Left lung (tissue), 10 donors: Measurements from ENCODE around the gene NAGLU. TPM values are rescaled to one million over a fixed set of nuclear protein-coding genes. Genes with fewer than 3 reads are reported as not detected.
"Not testable (repeated sequence)": the region's sequence is repeated elsewhere in the genome, so short reads cannot be mapped to it uniquely, and the experiment has no call there.

Experiments
- ATAC-seq: fragments of 200-7000 bp; cut with Tn5 transposase; one replicate; pipeline ENCODE4 v1.9.1; 2020; ENCODE audit warnings: moderate library complexity
- DNase-seq, 4 donors: peaks; one replicate each; pipeline ENCODE4 v3.0.0-alpha.2; 2013 to 2020
- H3K27ac ChIP-seq, 2 donors: fragments of 200-600 bp; sonication (generic) in 1 of 2; one replicate each; pipeline versions ENCODE4 v1.5.0 to v1.8.0; 2020 to 2021
- H3K27me3 ChIP-seq, 2 donors: fragments of 200-600 bp; sonication (generic) in 1 of 2; one replicate each; pipeline versions ENCODE4 v1.5.0 to v1.8.0; 2020 to 2021
- H3K36me3 ChIP-seq, 2 donors: fragments of 200-600 bp; sonication (generic) in 1 of 2; one replicate each; pipeline versions ENCODE4 v1.5.0 to v1.8.0; 2020 to 2021
- H3K4me1 ChIP-seq, 2 donors: fragments of 200-600 bp; one replicate each; pipeline ENCODE4 v1.8.0; 2021
- H3K4me3 ChIP-seq, 2 donors: fragments of 200-600 bp; sonication (generic) in 1 of 2; one replicate each; pipeline versions ENCODE4 v1.5.0 to v1.8.0; 2020 to 2021; ENCODE audit warnings: mild to moderate bottlenecking in 1 of 2
- H3K9me3 ChIP-seq, 2 donors: fragments of 200-600 bp; sonication (generic) in 1 of 2; one replicate each; pipeline versions ENCODE4 v1.5.0 to v1.8.0; 2020 to 2021
- intact Hi-C, 2 donors: fragments of 100-400 bp; cut with DNase I; formaldehyde crosslinking; loops; one replicate each; pipeline versions ENCODE4 v1.11.2 to v1.14.2; 2022
- polyA plus RNA-seq, 6 donors: library from polyadenylated mRNA; unstranded; fragments of 120-200 nt; gene quantifications; one replicate each; pipeline ENCODE4 v1.2.1, GENCODE V29; 2013; ENCODE audit not compliant: insufficient read length in 6 of 6
- total RNA-seq, 2 donors: library from RNA; stranded (reverse); fragmentation: NEBNext Ultra II Directional; extraction: Animal tissue kit (Norgen Biotek cat#: 25700); gene quantifications; one replicate each; pipeline ENCODE4 v1.2.1, GENCODE V29; 2021
- TF ChIP-seq, protein P1 (sequence below), 2 donors: fragments of 200-600 bp; sonication (generic) in 1 of 2; IDR thresholded peaks; one replicate each; pipeline versions ENCODE4 v1.5.0 to v1.8.0; 2021; ENCODE audit warnings: antibody characterized with exemption in 2 of 2
- donor health status: DM: no; HTN: yes; CAD: no.
- donor health status: DM: no; HTN: no; CAD: no.

NAGLU gene
- total and polyA plus RNA-seq, 8 donors, result 10.3 to 56.2 (median 14.3) TPM

GRCh38 chr17:42541041-42541833, 5.2 kb downstream of the NAGLU start:
- H3K27ac ChIP-seq, result no peak overlapping the region
- DNase-seq (no peak), ATAC-seq (no peak)
- H3K9me3 ChIP-seq, result no peaks in the 10 kb centered on the region
- H3K4me1 ChIP-seq, result peaks cover 5 to 25% of the 10 kb centered on the region in 2 donors
- no peaks in the 10 kb centered on the region for H3K27me3 ChIP-seq
- H3K36me3 ChIP-seq, result peaks cover 0 to 69% of the 10 kb centered on the region in 2 donors
- TF ChIP-seq, protein P1, sequence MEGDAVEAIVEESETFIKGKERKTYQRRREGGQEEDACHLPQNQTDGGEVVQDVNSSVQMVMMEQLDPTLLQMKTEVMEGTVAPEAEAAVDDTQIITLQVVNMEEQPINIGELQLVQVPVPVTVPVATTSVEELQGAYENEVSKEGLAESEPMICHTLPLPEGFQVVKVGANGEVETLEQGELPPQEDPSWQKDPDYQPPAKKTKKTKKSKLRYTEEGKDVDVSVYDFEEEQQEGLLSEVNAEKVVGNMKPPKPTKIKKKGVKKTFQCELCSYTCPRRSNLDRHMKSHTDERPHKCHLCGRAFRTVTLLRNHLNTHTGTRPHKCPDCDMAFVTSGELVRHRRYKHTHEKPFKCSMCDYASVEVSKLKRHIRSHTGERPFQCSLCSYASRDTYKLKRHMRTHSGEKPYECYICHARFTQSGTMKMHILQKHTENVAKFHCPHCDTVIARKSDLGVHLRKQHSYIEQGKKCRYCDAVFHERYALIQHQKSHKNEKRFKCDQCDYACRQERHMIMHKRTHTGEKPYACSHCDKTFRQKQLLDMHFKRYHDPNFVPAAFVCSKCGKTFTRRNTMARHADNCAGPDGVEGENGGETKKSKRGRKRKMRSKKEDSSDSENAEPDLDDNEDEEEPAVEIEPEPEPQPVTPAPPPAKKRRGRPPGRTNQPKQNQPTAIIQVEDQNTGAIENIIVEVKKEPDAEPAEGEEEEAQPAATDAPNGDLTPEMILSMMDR (IDR thresholded peaks at IDR 0.05), result no peak
- intact Hi-C loops, result no loop called here
- H3K4me3 ChIP-seq, result no peak overlapping the region

GRCh38 chr17:42543190-42544079, 7.4 kb downstream of the NAGLU start:
- ATAC-seq, result no peak
- Histone ChIP-seq H3K4me1 (peaks cover 0 to 12% of the 10 kb centered on the region in 2 donors), H3K27ac (no peak overlapping the region), H3K4me3 (no peak overlapping the region), H3K27me3 (peaks cover 0 to 11% of the 10 kb centered on the region in 2 donors), H3K36me3 (peaks cover 0 to 64% of the 10 kb centered on the region in 2 donors), H3K9me3 (no peaks in the 10 kb centered on the region)
- intact Hi-C loops, result no loop called here
- TF ChIP-seq, protein P1 (IDR thresholded peaks at IDR 0.05), result no peak
- no peak for DNase-seq

- no peak overlapping the region for H3K27ac ChIP-seq
- no peak for DNase-seq
- H3K36me3 ChIP-seq, result peaks cover 0 to 52% of the 10 kb centered on the region in 2 donors
- intact Hi-C loops, result no loop called here
- H3K9me3 ChIP-seq, result no peaks in the 10 kb centered on the region
- TF ChIP-seq, protein P1 (IDR thresholded peaks at IDR 0.05), result no peak
- H3K27me3 ChIP-seq, result peaks cover 0 to 20% of the 10 kb centered on the region in 2 donors
- H3K4me1 ChIP-seq, result peaks cover 0 to 19% of the 10 kb centered on the region in 2 donors
- no peak for ATAC-seq
- no peak overlapping the region for H3K4me3 ChIP-seq
Observed at GRCh38 chr17:42544874-42545283, 8.8 kb downstream of the NAGLU start.

DNA sequence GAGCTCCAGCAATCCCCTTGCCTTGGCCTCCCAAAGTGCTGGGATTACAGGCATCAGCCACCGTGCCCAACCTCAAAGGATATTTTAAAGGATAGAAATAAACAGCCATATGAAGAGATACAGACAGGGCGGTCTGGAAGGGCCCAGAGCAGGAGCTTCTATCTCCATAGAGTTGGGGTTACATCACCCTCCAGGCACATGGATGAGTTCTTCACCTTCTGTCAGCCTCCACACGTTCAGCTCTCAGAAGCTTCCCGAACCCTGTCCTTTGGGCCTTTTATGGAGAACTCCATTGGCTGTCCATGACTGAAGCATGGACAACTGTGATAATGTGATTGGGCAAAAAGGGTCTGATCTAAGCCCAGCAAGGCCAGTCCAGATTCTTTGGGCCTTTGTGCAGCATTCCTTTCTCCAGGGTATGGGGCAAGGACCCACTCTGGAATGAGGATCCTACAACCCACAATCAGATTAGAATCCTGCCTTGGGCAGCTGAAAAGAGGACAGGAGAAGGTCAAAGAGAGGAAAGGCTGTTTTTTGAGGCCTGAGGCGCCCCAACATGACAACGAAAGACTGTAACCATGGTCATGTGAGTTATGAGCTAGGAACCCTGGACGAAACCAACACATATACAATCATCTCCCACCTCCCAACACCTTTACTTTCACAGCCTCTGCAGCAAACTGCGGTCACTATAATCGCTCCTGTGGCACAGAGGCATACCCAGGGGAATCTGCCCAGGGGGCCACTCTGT, 9.9 kb downstream of the NAGLU start:
- peaks cover 0 to 41% of the 10 kb centered on the region in 2 donors for H3K36me3 ChIP-seq
- H3K27ac ChIP-seq, intact Hi-C loops, ATAC-seq, H3K9me3 ChIP-seq, H3K4me3 ChIP-seq, DNase-seq: not testable (repeated sequence)
- H3K4me1 ChIP-seq, result peaks cover 0 to 17% of the 10 kb centered on the region in 2 donors
- peaks cover 0 to 20% of the 10 kb centered on the region in 2 donors for H3K27me3 ChIP-seq

- intact Hi-C loops, result no loop called here
- TF ChIP-seq, protein P1 (IDR thresholded peaks at IDR 0.05), result no peak
- Histone ChIP-seq H3K27me3 (peaks cover 0 to 20% of the 10 kb centered on the region in 2 donors), H3K36me3 (peaks cover 0 to 30% of the 10 kb centered on the region in 2 donors), H3K9me3 (no peaks in the 10 kb centered on the region), H3K4me3 (no peak overlapping the region), H3K27ac (no peak overlapping the region), H3K4me1 (peaks cover 0 to 12% of the 10 kb centered on the region in 2 donors)
- no peak for ATAC-seq
- no peak for DNase-seq
Observed at GRCh38 chr17:42547001-42547461, 11.0 kb downstream of the NAGLU start.
